Measurements from ENCODE around the gene ZBTB7C. TPM values are rescaled to one million over a fixed set of nuclear protein-coding genes. Genes with fewer than 3 reads are reported as not detected.

Gene ZBTB7C
- total and polyA plus RNA-seq, 2 of the 4 experiments (the other 2 are of a cell fraction) = not detected

GRCh38 chr18:48153613-48154481 lies 255.3 kb downstream of the ZBTB7C start:
- Histone ChIP-seq H3K36me3 (ENCODE audit: control insufficient read depth, insufficient read depth, low read length) (no peaks in the 10 kb centered on the region), H4K91ac (ENCODE audit: insufficient read depth, low read depth, low read length) (no peak overlapping the region), H4K20me1 (ENCODE audit: insufficient read depth, low read length) (no peaks in the 10 kb centered on the region), H3K9me3 (ENCODE audit: control insufficient read depth, insufficient read depth, low read length) (no peaks in the 10 kb centered on the region), H3K79me1 (ENCODE audit: low read depth in 1 of 2, low read length in 2 of 2) (no peaks in the 10 kb centered on the region), H3K56ac (ENCODE audit: extremely low read depth, insufficient read depth, low read length) (no peak overlapping the region), H2AK5ac (ENCODE audit: low read depth, low read length) (no peak overlapping the region), H2AFZ (replicated peaks; ENCODE audit: low read length, poor library complexity) (no peak overlapping the region), H2BK15ac (ENCODE audit: low read depth, low read length) (no peak overlapping the region), H4K8ac (ENCODE audit: low read depth in 2 of 2, low read length in 2 of 2) (no peak overlapping the region), H2BK120ac (ENCODE audit: low read depth, low read length) (no peak overlapping the region), H3K18ac (ENCODE audit: low read depth, low read length) (no peak overlapping the region), H4K5ac (ENCODE audit: low read depth, low read length) (no peak overlapping the region), H3K4me2 (ENCODE audit: low read depth, low read length) (no peak overlapping the region), H3K4ac (ENCODE audit: low read depth, low read length) (no peak overlapping the region), H3K9ac (ENCODE audit: low read depth, low read length) (no peak overlapping the region), H3K9me1 (ENCODE audit: insufficient read depth, low read length) (no peaks in the 10 kb centered on the region), H2AK9ac (replicated peaks; ENCODE audit: low read depth, low read length, poor library complexity) (no peak overlapping the region), H2BK20ac (ENCODE audit: low read depth, low read length) (no peak overlapping the region), H3K27me3 (ENCODE audit: control insufficient read depth, insufficient read depth, low read length) (peaks cover 6% of the 10 kb centered on the region; the same call in 1 of the 2 replicates), H3K14ac (replicated peaks; ENCODE audit: low read depth, low read length) (no peak overlapping the region), H3K4me3 (ENCODE audit: insufficient read depth, low read depth, low read length) (no peak overlapping the region), H3K27ac (ENCODE audit: insufficient read depth, low read length) (no peak overlapping the region), H3K4me1 (ENCODE audit: control insufficient read depth, insufficient read depth, low read length) (no peaks in the 10 kb centered on the region), H3K23ac (ENCODE audit: low read depth, low read length) (no peak overlapping the region), H2BK5ac (ENCODE audit: low read depth, low read length, poor library complexity, severe bottlenecking) (no peak overlapping the region)
- dilution Hi-C loops (cut with HindIII; ENCODE audit: low sequenced_read_pairs, unreplicated experiment) (no loop called here), in situ Hi-C loops (cut with MboI; ENCODE audit: low sequenced_read_pairs) (no loop called here), intact Hi-C loops (cut with micrococcal nuclease) (no loop called here)
- BruUV-seq (replicated peaks) = no TSS peak
- WGBS, 2 experiments (ENCODE audit: extremely low coverage in 2 of 2, insufficient read length in 1 of 2) = 31% methylated on average over 2 of the region's 7 CpGs; no CpG with 5 or more reads in 1 of the 2 experiments
- no peak for TF ChIP-seq RCOR1 (IDR thresholded peaks at IDR 0.05; ENCODE audit: insufficient replicate concordance, low read length)
- TF ChIP-seq RAD21 (IDR thresholded peaks at IDR 0.05; ENCODE audit: low read length) = no peak
- no peak for TF ChIP-seq NFE2L2 (IDR thresholded peaks at IDR 0.05; ENCODE audit: low read depth, low read length)
- no peak for TF ChIP-seq BHLHE40 (IDR thresholded peaks at IDR 0.05; ENCODE audit: low read depth, low read length)
- TF ChIP-seq MXI1 (IDR thresholded peaks at IDR 0.05; ENCODE audit: borderline replicate concordance, low read depth, low read length) = no peak
- no peak for TF ChIP-seq SMC3 (IDR thresholded peaks at IDR 0.05; ENCODE audit: low read depth, low read length)
- no peak for DNase-seq
- ChIA-PET CTCF (no interaction called here), POLR2A (ENCODE audit: unreplicated experiment) (no interaction called here)
- ATAC-seq (ENCODE audit: low read depth) = no peak
